HG03139 (cell line): Measurements from ENCODE around the gene UXS1.
"Not testable (repeated sequence)": the region's sequence is repeated elsewhere in the genome, so short reads cannot be mapped to it uniquely, and the experiment has no call there.

Experiments
- ATAC-seq: cut with Tn5 transposase; IDR thresholded peaks from one replicate; pipeline ENCODE4 v1.9.1; 2021; ENCODE audit not compliant: unreplicated experiment

Gene UXS1

DNA sequence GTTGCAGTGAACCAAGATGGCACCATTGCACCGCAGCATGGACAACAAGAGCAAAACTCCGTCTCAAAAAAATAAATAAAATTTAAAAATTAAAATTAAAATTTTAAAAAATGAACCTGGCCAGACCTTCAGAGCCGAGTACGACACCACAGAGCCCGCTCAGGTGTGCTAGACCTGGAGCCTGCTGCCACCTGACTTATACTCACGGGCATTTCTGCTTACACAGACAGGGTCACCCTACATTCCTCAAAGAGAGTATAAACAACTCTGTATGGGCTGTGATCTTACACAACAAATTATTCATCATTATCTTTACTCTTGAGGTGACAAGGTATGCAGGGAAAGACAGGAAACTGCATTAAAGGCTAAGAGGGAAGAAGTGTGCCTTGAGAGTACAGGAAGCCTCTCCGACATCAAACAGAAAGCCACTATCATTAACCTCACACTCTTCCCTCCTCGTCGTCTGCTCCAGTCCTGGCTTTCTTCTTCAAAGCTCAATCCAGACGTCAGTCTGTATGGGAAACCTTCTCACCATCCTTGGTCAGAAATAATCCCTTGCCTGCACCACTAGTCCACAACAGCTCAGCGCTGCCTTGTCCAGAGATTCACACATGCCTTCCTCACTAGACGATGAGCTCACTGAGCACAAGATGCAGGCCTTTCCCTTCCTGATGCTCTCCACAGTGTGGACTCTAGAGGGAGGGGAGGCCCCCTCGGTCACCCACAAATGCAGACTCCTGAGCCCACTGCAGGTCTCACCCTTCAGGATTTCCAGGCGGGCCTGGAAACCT, 56.2 kb downstream of the UXS1 start:
- no peak for ATAC-seq

DNA sequence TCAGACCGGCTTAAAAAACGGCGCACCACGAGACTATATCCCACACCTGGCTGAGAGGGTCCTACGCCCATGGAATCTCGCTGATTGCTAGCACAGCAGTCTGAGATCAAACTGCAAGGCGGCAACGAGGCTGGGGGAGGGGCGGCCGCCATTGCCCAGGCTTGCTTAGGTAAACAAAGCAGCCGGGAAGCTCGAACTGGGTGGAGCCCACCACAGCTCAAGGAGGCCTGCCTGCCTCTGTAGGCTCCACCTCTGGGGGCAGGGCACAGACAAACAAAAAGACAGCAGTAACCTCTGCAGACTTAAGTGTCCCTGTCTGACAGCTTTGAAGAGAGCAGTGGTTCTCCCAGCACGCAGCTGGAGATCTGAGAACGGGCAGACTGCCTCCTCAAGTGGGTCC, 62.9 kb downstream of the UXS1 start:
- not testable (repeated sequence) for ATAC-seq

DNA sequence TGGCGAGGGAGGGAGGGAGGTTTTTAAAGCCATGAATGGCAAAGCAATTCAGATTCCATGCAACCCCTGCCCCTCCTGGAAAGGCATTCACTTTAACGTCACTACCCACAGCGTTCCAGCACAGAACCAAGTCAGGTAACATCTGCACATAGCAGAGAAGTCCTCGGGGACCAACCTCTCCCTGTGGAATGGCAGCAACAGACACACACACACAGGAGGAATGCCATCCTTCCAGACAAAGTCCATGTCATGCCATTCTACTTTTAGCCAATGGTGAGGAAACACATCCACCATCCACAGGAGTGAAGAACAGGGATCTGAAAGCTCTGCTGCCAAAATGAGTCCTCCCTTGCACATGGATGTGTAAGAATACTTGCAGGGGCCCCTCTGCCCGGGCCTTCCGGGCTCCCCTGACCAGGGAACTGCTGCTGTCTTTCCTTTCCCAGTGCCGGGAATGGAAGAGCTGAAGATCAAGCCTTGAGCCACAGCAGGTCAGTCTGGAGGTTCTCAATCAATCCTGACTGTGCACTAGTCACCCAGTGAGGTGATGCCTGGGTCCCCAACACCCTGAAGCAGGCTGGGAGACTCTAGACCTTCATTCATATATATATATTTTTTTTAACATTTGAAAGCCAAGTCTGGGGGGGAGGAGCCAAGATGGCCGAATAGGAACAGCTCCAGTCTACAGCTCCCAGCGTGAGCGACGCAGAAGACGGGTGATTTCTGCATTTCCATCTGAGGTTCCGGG, 63.7 kb downstream of the UXS1 start:
- ATAC-seq, result no peak

DNA sequence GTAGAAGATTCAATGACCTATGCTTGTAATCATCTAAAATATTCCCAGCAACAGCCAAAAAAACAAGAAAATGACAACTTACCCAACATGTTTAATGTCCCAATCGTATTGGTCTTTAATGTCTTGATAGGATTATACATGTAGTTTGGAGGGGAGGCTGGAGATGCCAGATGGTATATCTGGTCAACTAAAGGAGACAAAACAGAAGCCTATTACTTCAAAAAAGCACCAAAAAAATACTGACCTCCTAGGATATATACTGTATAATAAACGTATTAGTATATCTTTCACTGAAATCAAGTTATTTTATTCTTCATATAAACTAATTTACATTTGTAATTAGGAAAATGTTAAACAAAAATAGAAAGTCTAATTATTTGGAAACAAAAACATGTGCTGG, 64.5 kb downstream of the UXS1 start:
- ATAC-seq, result no peak

DNA sequence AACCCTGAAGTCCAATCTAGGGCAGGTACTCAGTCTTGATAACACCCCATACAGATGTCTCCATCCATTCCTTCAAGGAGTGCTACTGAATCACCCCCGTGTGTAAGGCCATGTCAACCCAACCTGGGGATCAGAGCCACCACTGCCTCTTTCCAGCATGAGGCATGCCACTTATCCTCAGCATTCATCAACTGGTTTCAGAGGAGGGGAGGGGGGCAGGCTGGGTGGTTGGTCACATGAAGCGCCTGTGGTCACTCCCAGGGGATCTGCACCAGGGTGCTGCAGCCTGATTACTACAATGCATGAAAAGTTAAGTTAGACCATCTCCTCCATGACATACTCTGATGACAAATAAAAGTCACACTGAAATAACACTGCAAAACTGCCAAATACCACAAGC, 65.0 kb downstream of the UXS1 start:
- ATAC-seq, result no peak

DNA sequence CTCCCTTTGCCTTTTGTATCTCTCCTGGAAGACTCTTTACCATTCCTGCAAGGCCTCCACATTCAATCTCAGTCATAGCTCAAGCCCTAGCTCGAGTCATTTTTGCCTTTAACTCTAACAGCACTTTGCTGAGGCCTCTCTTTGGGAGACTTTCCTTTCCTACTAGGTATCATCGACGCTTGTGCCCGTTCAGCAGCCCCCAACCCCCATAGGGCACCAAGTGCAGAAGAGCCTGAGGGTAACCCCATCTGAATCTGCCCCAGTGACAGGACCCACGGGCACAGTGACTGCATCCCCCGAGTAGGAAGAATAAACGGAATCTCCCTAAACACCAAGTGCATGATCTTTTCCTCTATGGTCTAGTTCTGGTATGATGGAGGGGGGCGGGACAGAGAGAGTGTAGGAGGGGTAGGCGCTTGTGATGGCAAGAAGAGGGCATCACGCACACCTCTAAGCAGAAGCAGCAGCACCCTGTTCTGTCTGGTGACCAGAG, 66.3 kb downstream of the UXS1 start:
- ATAC-seq, result no peak

DNA sequence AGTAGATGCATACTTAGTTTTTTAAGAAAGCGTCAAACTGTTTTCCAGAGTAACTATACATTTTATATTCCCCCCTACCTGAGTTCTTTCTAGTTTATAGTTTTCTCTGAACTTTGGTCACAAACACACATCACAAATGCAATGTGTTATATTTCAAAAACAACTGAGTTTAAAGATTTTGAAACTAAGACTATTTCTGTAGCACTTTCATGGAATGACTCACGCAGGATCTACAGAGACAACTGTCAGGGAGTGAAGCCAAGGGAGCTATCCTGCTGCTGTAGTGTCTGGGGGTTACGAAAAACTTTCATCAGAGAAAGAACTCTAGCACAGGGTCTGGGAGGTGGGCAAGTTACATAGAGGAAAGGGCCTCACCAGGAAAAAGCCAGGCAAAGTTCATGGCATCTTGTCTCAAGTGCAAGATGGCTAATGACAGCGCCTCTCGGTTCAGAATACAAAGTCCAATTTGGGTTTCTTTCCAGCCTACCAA, 66.8 kb downstream of the UXS1 start:
- ATAC-seq, result no peak

DNA sequence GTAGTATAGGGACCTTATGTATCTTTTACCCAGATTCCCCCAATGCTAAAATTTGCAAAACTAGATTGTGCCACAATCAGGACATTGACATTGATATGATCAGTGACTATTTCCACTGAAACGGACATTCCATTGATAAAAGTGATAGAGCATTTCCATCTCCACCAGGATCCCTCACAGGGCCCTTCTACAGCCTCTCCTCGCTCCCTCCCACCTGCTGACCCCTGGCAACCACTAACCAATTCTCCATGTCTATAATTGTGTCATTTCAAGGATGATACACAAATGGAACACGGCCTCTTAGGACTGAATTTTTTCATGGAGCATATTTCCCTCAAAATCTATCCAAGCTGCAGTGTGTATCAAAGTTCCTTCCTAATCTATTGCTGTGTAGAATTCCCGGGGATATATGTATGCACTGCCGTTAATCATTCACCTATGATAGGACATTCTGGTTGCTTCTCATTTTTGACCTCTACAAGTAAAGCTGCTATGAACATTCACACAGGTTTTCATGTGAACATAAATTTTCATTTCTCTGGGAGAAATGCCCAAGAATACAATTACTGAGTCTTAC, 67.3 kb downstream of the UXS1 start:
- no peak for ATAC-seq

DNA sequence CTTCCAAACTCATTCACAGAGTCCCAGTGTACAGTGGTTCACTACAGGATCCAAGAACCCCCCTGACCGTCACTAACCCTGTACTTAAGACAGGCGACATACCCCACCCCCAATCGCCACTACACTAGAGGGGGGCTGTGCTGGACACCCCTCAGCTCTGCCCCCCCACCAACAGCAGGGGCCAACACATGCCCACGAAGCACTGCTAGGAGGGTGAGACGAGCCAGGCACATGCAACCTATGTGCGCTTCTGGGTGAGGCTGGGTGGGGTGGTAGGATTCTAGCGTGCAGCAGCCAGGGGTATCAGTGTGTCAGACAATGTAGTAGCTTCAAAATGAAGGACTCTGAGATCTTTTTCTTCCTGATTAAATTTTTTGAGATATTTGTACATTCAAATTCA, 67.8 kb downstream of the UXS1 start:
- ATAC-seq, result no peak

DNA sequence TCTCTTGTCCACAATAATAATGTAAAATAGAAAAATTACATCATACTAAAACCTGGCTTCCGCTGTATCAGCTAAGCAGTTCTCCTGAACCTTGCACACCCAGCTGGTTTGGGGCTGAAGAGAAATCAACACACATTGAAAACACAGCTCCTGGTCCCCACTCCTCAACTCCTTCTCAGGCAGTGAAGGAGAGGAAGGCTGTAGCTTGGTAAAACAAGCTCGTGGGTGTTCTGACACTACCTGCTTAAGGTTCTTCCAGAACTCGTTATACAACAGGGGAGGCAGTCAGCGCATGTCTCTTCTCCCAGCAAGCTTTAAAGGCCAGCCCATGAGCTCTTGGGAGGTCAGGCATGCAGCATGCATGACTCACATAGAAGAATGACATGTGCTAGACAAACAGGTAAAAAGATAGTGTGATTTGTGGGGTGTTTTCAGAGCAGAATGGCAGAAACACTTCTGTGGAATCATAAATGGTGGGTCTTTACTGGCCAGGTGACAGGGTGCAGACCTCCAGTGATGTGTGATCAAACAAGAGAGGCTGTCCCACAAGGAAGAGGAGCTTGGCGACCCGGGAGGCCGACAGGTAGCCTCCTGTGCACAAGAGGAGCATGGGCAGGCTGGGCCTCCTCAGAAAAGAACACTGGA, 69.1 kb downstream of the UXS1 start:
- no peak for ATAC-seq

DNA sequence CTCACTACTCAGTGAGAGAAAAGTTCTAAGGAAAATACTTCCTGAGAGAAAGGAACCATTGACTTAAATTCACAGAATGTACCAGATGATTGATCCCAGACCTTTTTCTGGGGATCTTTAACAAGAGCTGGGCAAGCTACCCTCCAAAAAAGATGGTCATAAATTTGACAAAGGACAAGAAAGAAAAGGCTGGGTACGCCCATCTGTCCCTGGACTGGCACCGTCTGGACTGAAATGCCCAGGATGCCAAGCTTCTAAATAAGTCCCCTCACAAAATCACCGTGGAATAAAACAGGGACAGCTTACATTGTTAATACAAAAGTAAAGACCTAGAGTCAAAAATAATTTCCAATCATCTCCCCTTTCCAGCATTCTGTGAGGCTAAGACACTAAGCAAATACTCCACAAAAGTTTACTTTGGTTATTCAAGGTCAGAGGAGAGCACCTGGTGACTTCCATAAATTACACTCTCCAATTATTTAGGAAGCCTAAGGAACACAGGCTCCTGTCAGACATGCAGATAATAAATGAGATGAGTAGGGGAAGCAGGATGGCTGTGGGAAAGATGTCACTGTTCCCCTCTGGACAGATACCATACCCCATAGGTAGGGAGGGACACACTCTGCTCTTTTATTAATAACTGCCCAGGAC, 69.9 kb downstream of the UXS1 start:
- no peak for ATAC-seq

DNA sequence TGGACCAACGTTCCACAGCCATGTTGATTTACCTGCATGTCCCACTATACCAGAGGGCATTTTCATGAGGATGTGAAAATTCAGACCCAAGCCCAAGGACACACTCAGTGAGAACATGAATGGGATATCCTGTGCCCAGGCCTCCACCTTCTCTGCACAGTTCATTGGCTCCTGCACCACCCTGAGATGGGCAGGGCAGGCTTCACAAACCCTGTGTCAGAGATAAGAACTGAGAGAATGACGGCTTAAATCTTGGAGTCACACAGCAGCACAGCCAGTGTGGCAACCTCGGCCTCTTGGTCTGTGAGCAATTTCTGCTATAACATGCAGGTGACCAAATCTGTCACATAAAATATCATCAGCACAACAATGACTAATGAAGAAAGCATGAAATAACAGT, 71.9 kb downstream of the UXS1 start:
- no peak for ATAC-seq

DNA sequence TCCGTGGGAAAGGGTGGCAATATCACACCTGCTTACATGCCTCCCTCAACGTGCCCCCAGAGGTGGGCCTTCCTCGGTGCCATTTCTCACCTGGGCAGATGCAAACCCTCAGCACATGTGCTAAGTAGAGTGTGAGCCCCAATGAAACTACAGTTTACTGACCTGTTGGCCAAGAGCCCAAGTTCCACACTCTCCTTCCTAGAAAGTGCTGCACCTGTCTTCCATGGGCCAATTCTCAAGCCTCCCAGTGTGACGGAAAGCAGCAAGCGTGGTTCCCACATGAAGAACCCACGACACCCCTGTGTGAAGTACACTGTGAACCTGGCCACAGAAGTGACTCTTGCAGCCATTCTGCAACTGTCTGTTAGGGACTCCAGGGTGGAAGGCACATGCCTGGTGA, 73.7 kb downstream of the UXS1 start:
- no peak for ATAC-seq

DNA sequence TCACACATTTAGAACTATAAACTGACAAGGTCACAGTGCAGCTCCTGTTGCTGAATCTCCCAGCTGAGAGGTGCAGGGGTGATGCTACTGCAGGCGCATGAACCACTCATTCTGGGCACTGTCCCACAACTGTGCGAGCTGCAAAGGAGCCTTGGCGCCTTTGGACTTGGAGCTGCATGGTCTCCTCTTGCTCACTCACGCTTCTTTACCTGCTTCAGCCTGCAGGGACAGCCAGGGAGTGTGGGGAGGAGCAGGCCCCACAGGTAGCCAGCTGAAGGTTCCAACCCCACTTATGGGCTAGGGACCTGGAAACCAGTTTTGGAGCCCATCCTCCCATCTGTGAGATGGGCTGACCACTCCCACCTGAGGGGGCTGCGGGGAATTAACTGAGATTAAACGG, 75.0 kb downstream of the UXS1 start:
- no peak for ATAC-seq

DNA sequence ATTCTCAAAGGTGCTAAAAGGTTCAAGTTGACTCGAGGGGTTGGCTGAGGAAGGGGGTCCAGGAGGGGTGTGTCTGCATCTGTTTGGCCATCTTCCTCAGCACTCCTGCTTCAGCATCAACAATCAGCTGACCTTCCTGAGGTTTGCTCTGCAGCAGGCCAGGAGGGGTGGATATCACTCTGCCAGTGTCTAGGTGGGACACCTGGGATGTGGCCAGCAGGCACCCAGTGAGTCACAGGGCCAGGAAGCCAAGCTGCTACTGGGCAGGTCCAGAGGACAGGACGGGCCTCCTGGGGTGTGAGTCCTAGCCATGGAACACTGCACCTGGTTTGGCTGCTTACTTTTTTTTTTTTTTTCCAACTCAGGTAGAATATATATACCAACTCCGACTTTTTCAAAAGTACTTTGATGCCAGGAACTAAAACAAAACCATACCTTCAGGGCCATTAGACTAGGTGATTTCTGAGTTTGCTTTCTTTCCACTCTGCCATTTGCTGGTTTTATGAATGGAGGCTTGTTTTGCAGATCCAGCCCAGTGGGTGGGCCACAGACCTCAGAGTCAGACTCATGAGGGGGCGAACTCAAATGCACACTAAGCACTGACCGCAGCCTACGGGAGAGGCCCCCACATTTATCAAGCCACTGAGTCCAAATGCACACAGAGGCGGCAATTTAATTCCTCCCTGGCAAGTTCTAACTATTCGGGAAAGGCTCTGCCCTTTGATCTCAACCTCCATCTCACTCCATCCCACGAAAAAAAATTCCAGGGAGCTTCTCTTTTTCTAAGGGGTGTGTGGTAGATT, 76.0 kb downstream of the UXS1 start:
- ATAC-seq, result no peak

DNA sequence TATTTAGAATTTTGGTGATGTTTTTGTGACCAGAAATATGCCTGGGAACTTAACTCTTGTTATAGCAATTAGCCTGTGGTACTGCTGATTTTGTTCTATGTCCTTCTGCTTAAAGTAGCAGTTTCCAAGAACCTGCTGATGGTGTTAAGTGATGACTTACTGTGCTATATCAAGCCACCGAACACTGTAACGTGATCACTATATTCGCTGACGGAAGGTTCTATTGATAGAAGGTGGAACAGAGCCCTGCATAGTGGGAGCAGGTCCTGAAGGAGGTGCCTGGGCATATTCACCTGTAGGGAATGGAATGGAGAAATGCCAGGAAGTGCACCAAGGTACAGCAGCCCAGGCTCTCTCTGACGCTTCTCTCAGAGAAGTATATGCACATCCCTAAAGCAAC, 76.8 kb downstream of the UXS1 start:
- no peak for ATAC-seq

DNA sequence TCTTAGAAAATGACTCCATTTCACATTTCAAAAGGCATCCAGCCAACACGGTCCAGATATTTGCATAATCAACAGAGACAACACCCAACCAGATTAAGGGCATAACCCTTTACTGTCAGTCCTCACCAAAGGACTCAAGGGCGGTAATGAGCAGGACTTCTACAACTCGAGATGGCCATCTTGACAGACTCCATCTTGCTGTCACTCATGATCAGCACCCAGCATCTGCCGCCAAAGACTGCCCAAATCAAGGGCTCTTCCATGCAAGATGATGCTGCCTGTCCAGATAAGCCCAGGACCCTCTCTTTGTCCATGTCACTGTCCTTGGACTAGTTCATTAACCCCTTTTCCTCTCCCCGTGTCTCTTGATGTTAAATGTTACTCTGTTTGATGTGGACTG, 77.9 kb downstream of the UXS1 start:
- no peak for ATAC-seq

DNA sequence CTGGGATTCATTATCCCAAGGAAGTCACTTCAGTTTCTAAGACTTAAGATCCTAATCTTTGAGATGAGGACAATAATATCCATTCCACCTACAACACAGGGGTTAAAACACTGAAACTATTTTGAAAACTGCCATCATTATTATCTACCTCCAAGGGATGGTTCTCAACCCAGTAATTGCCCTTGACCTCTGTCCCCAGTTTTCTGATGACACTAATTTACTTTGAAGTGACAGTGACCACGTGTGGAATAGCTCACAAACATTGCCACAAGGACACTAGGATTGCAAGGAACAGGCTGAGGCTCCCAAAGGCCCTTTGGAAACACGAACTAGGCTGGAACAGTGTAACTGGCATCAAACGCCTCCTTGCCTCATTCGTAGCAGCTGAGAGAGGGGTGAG, 78.4 kb downstream of the UXS1 start:
- no peak for ATAC-seq

DNA sequence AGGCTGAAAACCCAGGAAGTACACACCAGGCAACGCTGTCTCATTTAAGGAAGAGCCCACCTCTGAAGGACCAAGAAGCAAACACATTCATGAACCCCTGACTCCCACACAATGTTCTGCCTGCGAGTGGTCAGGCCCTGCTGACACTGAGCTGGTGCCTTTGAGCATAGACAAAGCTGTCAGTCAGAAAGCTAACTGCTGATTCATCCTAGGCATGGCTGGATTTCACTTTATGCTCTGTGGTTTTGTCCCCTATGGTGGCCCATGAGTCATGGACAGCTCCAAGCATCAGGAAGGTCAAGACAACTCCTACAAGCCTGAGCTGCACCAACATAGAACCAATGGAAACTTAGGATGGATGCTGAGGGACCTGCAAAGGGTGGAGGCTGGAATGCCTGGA, 78.9 kb downstream of the UXS1 start:
- no peak for ATAC-seq

DNA sequence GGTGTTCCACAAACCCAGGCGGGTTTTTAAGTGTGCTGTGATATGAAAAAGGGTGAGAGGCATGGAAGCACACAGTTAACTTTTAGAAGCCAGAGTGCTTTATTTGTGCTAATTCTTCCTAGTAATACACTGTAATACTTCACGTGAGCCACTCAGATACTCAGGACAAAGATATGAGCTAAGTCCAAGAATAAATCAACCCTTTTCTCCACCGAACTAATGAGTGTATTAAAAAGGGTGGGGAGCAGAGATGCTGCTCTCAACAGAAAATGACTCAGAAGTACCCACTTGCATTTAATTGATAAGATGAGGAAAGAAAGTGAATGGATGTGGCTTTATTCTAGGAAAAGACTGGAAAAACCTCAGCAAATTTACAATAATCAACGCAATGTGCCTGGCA, 79.9 kb downstream of the UXS1 start:
- ATAC-seq, result no peak
